Skeletal muscle tissue (tissue), 4 donors: ENCODE results near the gene STAG2. TPM values are rescaled to one million over a fixed set of nuclear protein-coding genes. Genes with fewer than 3 reads are reported as not detected.
"Not testable (repeated sequence)": the region's sequence is repeated elsewhere in the genome, so short reads cannot be mapped to it uniquely, and the experiment has no call there.

Experiments
- H3K27ac ChIP-seq: one replicate; pipeline ENCODE4 v1.7.0; 2013; ENCODE audit warnings: mild to moderate bottlenecking, low read depth, low read length, inconsistent platforms
- H3K27me3 ChIP-seq, 3 donors: one replicate each; pipeline ENCODE4 v1.7.0; 2013; ENCODE audit warnings: low read length in 3 of 3; ENCODE audit not compliant: control insufficient read depth in 3 of 3, insufficient read depth in 3 of 3
- H3K36me3 ChIP-seq, 3 donors: one replicate each; pipeline ENCODE4 v1.7.0; 2013; ENCODE audit warnings: low read length in 3 of 3; ENCODE audit not compliant: control insufficient read depth in 3 of 3, insufficient read depth in 3 of 3
- H3K4me1 ChIP-seq, 3 donors: one replicate each; pipeline ENCODE4 v1.7.0; 2013; ENCODE audit warnings: low read length in 3 of 3, mild to moderate bottlenecking in 3 of 3; ENCODE audit not compliant: control insufficient read depth in 3 of 3, insufficient read depth in 3 of 3
- H3K4me3 ChIP-seq, 3 donors: one replicate each; pipeline ENCODE4 v1.7.0; 2013; ENCODE audit warnings: low read length in 3 of 3
- H3K9ac ChIP-seq, 3 donors: one replicate each; pipeline ENCODE4 v1.7.0; 2013; ENCODE audit warnings: low read length in 3 of 3, mild to moderate bottlenecking in 3 of 3, moderate library complexity in 2 of 3, low read depth in 1 of 3
- H3K9me3 ChIP-seq, 3 donors: one replicate each; pipeline ENCODE4 v1.7.0; 2013; ENCODE audit warnings: low read length in 3 of 3; ENCODE audit not compliant: control insufficient read depth in 3 of 3
- total RNA-seq: library from RNA; depleted of rRNA; stranded (reverse); fragments of >200 nt; gene quantifications from one replicate; pipeline ENCODE4 v1.2.3, GENCODE V29; 2014
- donor health status: Osteomylitis.

The STAG2 gene
- total RNA-seq, 1 donor from 2014 or later, result 67.8 TPM

DNA sequence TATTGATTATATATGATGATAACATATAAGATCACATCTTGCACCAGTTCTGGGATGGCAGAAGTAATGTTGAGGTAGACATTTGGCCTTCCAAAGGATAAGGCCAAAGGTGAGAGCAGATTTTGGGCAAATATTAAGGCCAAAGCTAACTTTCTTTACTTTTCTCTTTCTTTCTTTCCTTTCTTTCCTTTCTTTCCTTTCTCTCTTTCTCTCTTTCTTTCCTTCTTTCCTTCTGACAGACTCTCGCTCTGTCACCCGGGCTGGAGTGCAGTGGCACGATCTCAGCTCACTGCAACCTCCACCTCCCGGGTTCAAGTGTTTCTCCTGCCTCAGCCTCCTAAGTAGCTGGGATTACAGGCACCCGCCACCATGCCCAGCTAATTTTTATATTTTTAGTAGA, 170.9 kb downstream of the STAG2 start:
- not testable (repeated sequence) for H3K4me3 ChIP-seq, H3K27ac ChIP-seq, H3K9ac ChIP-seq, H3K9me3 ChIP-seq, H3K27me3 ChIP-seq, H3K36me3 ChIP-seq, H3K4me1 ChIP-seq

DNA sequence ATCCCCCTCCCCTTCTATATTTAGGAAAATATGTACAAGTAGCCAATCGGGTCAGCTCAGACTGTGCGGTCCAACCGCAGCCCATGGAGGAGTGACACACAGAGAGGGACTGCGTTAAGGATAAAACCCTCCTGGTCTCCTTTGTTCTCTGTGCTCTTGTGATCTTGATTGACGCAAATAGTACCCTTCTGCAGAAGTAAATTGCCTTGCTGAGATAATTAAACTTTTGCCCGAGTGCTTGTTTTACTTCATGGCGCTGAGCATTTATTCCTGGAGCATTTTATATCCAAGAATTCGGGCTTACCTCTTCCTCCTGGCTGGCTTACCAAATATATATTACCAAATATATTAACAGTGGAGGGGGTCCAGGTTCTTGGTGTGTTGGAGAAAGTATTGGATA, 184.2 kb downstream of the STAG2 start:
- Histone ChIP-seq H3K27ac (no peak overlapping the region), H3K27me3 (no peaks in the 10 kb centered on the region), H3K36me3 (no peaks in the 10 kb centered on the region), H3K4me1 (no peaks in the 10 kb centered on the region), H3K9me3 (peaks cover 0 to 2% (median 0%) of the 10 kb centered on the region in 3 donors), H3K9ac (no peak overlapping the region), H3K4me3 (no peak overlapping the region)

DNA sequence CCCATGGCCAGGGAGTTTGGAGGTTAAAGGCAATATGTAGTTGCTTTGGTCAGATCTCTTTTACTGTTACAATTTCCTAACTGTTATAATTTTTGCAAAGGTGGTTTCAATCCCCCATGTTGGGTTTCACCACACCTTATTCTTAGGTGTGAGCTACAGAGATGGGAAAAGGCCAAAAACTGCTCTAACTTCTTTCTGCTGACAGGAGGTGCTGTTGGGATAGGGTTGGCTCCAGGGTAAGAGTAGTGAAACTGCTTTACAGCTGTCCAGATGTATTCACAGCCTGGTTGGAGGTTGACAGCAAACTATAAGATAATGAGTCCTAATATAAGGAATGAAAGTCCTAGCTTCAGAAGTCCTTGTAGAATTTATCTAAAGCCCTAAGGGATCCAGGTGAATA, 189.7 kb downstream of the STAG2 start:
- Histone ChIP-seq H3K9me3 (peaks cover 0 to 2% (median 0%) of the 10 kb centered on the region in 3 donors), H3K27me3 (no peaks in the 10 kb centered on the region), H3K4me1 (no peaks in the 10 kb centered on the region), H3K9ac (no peak overlapping the region), H3K36me3 (no peaks in the 10 kb centered on the region), H3K27ac (no peak overlapping the region), H3K4me3 (no peak overlapping the region)

Other genes starting within 250 kb of the STAG2 start
- gene THOC2, start 228.7 kb upstream of the STAG2 start, total RNA-seq, result 49.1 TPM
- 35.0 TPM for gene XIAP, start 101.7 kb upstream of the STAG2 start, total RNA-seq